Adrenal gland (tissue), 5 donors: ENCODE data around the gene AFF1.

ENCODE experiments used
- POLR2A ChIP-seq, 2 donors: fragments of 450-650 bp; IDR thresholded peaks; one replicate each; pipeline ENCODE4 v1.6.1; 2017; ENCODE audit warnings: antibody characterized with exemption in 2 of 2, mild to moderate bottlenecking in 2 of 2, moderate library complexity in 1 of 2
- TF ChIP-seq, protein P1 (sequence below), 6 experiments: fragments of 450-650 bp in 4 of 6; fragments of 200-600 bp in 2 of 6; sonication (generic) in 1 of 6; IDR thresholded peaks; 1 replicate in 5 of 6; 2 replicates in 1 of 6; pipeline versions ENCODE4 v1.5.1 to v1.8.0; 2016 to 2021; ENCODE audit warnings: antibody characterized with exemption in 6 of 6, mild to moderate bottlenecking in 2 of 6, moderate library complexity in 1 of 6
- donor health status: DM: no; HTN: no; CAD: no.

DNA sequence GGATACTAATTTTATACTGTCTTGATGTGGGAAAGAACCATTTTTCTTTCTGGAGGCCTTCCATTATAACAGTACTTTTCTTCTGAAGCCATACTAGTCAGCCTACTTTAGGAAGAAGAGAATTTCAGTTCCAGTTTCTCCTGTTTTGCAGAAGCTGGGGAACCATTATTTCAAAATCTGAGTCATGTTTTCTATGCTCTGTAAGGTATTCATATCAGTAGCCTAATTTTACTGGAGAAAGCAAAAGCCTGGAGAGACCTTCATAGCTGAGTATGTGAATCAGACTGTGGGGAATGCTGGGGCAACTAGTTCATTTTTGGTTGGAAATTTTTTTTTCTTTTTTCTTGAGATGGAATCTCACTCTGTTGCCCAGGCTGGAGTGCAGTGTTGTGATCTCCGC lies 22.4 kb downstream of the AFF1 start:
- TF ChIP-seq, protein P1, sequence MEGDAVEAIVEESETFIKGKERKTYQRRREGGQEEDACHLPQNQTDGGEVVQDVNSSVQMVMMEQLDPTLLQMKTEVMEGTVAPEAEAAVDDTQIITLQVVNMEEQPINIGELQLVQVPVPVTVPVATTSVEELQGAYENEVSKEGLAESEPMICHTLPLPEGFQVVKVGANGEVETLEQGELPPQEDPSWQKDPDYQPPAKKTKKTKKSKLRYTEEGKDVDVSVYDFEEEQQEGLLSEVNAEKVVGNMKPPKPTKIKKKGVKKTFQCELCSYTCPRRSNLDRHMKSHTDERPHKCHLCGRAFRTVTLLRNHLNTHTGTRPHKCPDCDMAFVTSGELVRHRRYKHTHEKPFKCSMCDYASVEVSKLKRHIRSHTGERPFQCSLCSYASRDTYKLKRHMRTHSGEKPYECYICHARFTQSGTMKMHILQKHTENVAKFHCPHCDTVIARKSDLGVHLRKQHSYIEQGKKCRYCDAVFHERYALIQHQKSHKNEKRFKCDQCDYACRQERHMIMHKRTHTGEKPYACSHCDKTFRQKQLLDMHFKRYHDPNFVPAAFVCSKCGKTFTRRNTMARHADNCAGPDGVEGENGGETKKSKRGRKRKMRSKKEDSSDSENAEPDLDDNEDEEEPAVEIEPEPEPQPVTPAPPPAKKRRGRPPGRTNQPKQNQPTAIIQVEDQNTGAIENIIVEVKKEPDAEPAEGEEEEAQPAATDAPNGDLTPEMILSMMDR (IDR thresholded peaks at IDR 0.05): no peak
- no peak for TF ChIP-seq POLR2A (IDR thresholded peaks at IDR 0.05)
